Fibroblast of lung (primary cell): ENCODE results near the gene CYP1A2.

Source experiments
- EZH2 ChIP-seq: IDR thresholded peaks from 2 replicates; pipeline ENCODE4 v1.5.1; 2012; ENCODE audit warnings: low read length, control low read depth, mild to moderate bottlenecking; ENCODE audit errors: missing control alignments
- TF ChIP-seq, protein P1 (sequence below), 2 donors: IDR thresholded peaks in 1 of 2; conservative IDR thresholded peaks in 1 of 2; 1 replicate in 1 of 2; 2 replicates in 1 of 2; pipeline ENCODE4 v1.5.1; 2011 to 2012; ENCODE audit warnings: low read length in 2 of 2, control low read depth in 1 of 2, inconsistent platforms in 1 of 2, low read depth in 1 of 2, mild to moderate bottlenecking in 1 of 2

DNA sequence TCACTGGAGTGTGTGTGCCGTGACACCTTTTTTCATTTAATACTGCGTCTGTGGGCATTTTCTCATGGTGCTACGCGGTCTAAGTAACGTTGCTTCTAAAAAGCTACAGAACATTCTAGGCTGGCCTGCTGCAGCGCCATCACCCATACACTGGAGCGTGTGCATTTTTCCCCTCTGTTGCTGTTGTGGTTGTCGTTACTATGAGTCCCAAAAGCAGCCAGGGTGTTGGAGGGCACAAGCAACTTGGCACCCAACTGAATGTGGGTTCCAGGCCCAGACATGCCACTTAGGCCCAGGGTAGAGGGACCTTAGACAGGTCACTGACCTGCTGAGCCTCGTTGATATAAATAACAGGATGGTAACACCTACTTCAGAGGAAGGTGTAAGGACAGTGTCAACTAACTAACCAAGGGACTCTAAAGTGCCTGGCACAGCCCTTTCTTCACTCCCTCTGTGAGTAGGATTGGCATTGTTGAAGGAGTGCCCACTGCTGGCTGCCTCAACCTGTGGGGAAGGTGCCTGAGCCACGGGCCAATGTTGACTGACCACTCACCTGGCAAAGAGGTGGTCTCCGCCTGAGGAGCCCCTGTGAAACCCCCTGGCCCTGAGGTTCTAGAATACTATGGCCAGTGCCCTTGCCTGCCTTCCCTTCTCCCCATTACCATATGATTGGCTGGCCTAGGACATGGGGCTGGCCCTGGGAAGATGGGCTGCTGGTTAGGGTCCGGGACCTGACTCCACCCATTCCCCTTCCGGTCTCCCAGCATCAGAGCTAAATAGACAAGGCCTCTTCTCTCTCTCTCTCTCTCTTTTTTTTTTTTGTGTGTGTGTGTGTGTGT lies 36.8 kb downstream of the CYP1A2 start:
- TF ChIP-seq, protein P1, sequence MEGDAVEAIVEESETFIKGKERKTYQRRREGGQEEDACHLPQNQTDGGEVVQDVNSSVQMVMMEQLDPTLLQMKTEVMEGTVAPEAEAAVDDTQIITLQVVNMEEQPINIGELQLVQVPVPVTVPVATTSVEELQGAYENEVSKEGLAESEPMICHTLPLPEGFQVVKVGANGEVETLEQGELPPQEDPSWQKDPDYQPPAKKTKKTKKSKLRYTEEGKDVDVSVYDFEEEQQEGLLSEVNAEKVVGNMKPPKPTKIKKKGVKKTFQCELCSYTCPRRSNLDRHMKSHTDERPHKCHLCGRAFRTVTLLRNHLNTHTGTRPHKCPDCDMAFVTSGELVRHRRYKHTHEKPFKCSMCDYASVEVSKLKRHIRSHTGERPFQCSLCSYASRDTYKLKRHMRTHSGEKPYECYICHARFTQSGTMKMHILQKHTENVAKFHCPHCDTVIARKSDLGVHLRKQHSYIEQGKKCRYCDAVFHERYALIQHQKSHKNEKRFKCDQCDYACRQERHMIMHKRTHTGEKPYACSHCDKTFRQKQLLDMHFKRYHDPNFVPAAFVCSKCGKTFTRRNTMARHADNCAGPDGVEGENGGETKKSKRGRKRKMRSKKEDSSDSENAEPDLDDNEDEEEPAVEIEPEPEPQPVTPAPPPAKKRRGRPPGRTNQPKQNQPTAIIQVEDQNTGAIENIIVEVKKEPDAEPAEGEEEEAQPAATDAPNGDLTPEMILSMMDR (conservative IDR thresholded peaks at IDR 0.05 in 1 of 2, IDR thresholded peaks at IDR 0.05 in 1 of 2; ENCODE audit: low read depth in 1 of 2, low read length in 2 of 2), result no peak
- TF ChIP-seq EZH2, result no peak
